ENCODE data around the gene TBX10. TPM values are rescaled to one million over a fixed set of nuclear protein-coding genes. Genes with fewer than 3 reads are reported as not detected.
A peak's percentile ranks its signal among the peaks of the same experiment; 100 is the strongest.

The TBX10 gene
- total RNA-seq, 1 experiment from 2014 or later, result not detected

GRCh38 chr11:67581469-67581868 lies 58.1 kb downstream of the TBX10 start:
- DNase-seq, result peak; percentile 68
- intact Hi-C loops (cut with micrococcal nuclease; ENCODE audit: unreplicated experiment), result no loop called here
- Mint-ChIP-seq H3K27me3 (ENCODE audit: unreplicated experiment) (no peaks in the 10 kb centered on the region), H3K4me3 (ENCODE audit: low read depth, unreplicated experiment) (peak overlapping the region; percentile 77), H3K9me3 (ENCODE audit: low read depth, unreplicated experiment) (no peaks in the 10 kb centered on the region), H3K36me3 (ENCODE audit: insufficient read depth, unreplicated experiment) (peaks cover 60% of the 10 kb centered on the region), H3K27ac (ENCODE audit: unreplicated experiment) (peak overlapping the region; percentile 74), H3K4me1 (ENCODE audit: low read depth, unreplicated experiment) (peaks cover 64% of the 10 kb centered on the region)
- BruUV-seq (replicated peaks), result no TSS peak
- CTCF ChIA-PET, result interaction anchor here (0.9 kb wide), 1 partner anchor 17 kb away, joined by 5 read pairs; no protein-coding TSS in a partner anchor
- no peak for TF ChIP-seq CTCF (IDR thresholded peaks at IDR 0.05; ENCODE audit: unreplicated experiment)

Other genes starting within 250 kb of the TBX10 start
- 26.9 and 38.6 TPM in 2 replicates for gene RAD9A, start 247.8 kb downstream of the TBX10 start, total RNA-seq (2022)
- 179 and 180 TPM in 2 replicates for gene PPP1CA, start 237.9 kb downstream of the TBX10 start, total RNA-seq (2022)
- not detected in 2 replicates for gene TBC1D10C, start 235.7 kb downstream of the TBX10 start, total RNA-seq (2022)
- 0.10 TPM in 1 of 2 replicates, not detected in the other for gene CARNS1, start 224.1 kb downstream of the TBX10 start, total RNA-seq (2022)
- 44.3 and 47.5 TPM in 2 replicates for gene RPS6KB2, start 211.3 kb downstream of the TBX10 start, total RNA-seq (2022)
- 0.51 and 1.3 TPM in 2 replicates for gene PTPRCAP, start 202.1 kb downstream of the TBX10 start, total RNA-seq (2022)
- gene CORO1B, start 196.3 kb downstream of the TBX10 start, total RNA-seq (2022), result 103 and 116 TPM in 2 replicates
- gene GPR152, start 187.0 kb downstream of the TBX10 start, total RNA-seq (2022), result not detected in 2 replicates
- 24.8 and 25.4 TPM in 2 replicates for gene CABP4, start 184.4 kb downstream of the TBX10 start, total RNA-seq (2022)
- gene TMEM134, start 170.5 kb downstream of the TBX10 start, total RNA-seq (2022), result 31.9 and 33.2 TPM in 2 replicates
- 44.0 and 48.4 TPM in 2 replicates for gene AIP, start 156.7 kb downstream of the TBX10 start, total RNA-seq (2022)
- gene PITPNM1, start 134.4 kb downstream of the TBX10 start, total RNA-seq (2022), result 70.5 and 84.1 TPM in 2 replicates
- gene CDK2AP2, start 131.6 kb downstream of the TBX10 start, total RNA-seq (2022), result 59.7 and 64.7 TPM in 2 replicates
- not detected in 2 replicates for gene CABP2, start 116.3 kb downstream of the TBX10 start, total RNA-seq (2022)
- 777 and 838 TPM in 2 replicates for gene GSTP1, start 56.0 kb downstream of the TBX10 start, total RNA-seq (2022)
- 216 and 233 TPM in 2 replicates for gene NDUFV1, start 32.8 kb downstream of the TBX10 start, total RNA-seq (2022)
- 9.7 and 12.7 TPM in 2 replicates for gene NUDT8, start 9.8 kb downstream of the TBX10 start, total RNA-seq (2022)
- 0.83 and 2.0 TPM in 2 replicates for gene ACY3, start 11.0 kb upstream of the TBX10 start, total RNA-seq (2022)
- gene ALDH3B2, start 34.9 kb upstream of the TBX10 start, total RNA-seq (2022), result 2.4 and 2.9 TPM in 2 replicates